Measurements from ENCODE around the gene TEAD2.
"Not testable (repeated sequence)": the region's sequence is repeated elsewhere in the genome, so short reads cannot be mapped to it uniquely, and the experiment has no call there.

Gene TEAD2

DNA sequence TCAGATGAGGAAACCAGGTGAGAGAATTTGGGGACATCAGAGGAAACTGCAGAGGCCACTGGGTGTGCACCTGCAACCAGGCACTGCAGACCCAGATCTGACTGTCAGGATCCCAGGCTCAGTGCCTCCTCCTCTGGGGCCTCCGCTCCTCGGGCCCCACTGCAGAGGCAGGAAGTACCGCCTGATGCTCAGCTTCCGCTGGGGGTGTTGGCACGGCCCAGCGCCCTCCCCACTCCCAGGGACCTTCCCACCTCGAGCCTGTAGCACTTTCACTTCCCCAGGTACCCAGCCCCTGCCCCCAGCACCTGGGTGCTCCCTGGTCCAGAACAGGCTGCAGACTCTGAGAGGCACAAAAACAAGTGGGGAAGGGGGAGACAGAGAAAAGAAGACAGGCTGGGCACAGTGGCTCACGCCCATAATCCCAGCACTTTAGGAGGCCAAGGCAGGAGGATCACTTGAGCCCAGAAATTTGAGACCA lies 28.4 kb downstream of the TEAD2 start:
- in situ Hi-C loops (cut with HindIII; ENCODE audit: low sequenced_read_pairs): no loop called here

DNA sequence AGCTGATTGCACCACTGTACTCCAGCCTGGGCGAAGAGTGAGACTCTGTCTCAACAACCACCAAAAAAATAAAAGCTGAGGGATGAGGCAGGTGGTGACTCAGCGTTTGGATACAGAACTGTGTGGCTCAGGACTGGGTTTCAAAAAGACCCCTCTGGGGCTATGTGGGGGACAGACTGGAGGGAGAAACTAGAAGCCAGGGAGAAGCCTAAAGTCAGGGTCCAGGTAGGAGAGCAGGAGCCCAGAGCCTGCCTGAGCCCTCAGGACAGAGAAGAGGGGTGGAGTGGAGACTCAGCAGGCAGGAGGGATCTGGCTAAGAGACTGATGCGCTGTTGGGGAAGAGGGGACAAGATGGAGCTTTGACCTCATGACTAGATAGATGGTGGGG lies 28.8 kb downstream of the TEAD2 start:
- in situ Hi-C loops (cut with HindIII; ENCODE audit: low sequenced_read_pairs): no loop called here

- in situ Hi-C loops (cut with HindIII; ENCODE audit: low sequenced_read_pairs): not testable (repeated sequence)
Observed at GRCh38 chr19:49332691-49333417, 29.4 kb downstream of the TEAD2 start.

DNA sequence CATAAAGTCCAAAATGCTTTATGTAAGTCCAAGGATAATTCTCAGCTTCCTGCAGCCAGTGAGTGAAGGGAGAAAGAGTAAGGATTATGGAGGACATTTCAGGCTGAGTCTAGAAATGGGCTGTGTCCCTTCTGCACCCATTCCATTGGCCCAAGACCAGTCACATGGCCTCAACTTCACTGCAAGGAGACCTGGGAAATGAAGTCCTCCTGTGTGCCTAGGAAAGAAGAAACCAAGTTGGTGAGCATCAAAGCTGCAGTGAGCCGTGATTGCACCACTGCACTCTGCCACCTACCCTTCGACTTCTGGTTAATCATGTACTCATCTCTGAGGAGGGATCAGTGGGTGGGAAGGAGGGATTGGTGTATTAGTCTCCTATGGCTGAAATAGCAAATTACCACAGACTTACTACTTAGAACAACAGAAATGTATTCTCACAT lies 30.6 kb downstream of the TEAD2 start:
- in situ Hi-C loops (cut with HindIII; ENCODE audit: low sequenced_read_pairs): no loop called here

- in situ Hi-C loops (cut with HindIII; ENCODE audit: low sequenced_read_pairs): not testable (repeated sequence)
Observed at GRCh38 chr19:49331187-49331586, 31.0 kb downstream of the TEAD2 start.

DNA sequence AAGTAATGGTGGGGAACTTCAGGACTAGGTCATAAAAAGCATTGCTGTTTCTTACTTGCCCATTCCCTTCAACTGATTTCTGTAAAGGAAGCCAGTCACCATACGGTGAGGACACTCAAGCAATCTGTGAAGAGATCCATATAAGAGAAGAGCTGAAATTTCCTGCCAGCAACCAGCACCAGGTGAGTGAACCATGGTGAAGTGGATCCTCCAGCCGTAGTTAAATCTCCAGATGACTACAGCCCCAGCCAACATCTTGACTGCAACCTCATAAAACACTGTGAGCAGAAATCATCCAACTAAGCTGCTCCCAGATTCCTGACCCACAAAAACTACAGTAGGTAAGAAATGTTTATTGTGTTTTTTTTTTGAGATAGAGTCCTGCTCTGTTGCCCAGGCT lies 33.5 kb downstream of the TEAD2 start:
- in situ Hi-C loops (cut with HindIII; ENCODE audit: low sequenced_read_pairs): no loop called here

DNA sequence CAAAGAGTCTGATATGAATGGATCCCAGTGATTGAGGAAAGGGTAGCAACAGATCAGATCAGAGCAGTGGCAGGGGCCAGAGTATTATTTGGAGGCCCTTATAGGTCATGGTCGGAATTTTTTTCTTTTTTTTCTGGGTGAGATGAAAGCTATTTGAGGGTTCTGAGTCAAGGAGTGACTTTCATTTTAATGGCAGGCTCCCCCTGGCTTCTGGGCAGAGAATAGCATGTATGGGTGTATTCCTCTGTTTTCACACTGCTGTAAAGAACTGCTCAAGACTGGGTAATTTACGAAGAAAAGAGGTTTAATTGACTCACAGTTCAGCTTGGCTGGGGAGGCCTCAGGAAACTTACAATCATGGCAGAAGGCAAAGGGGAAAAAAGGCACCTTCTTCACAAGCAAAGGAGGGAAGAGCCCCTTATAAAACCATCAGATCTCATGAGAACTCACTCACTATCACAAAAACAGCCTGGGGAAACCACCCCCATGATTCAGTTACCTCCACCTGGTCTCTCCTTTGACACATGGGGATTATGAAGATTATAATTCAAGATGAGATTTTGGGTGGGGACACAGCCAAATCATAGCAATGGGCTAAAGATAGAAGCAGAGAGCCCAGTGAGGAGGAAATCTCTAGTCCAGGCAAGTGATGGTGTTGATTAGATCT lies 34.2 kb downstream of the TEAD2 start:
- in situ Hi-C loops (cut with HindIII; ENCODE audit: low sequenced_read_pairs): no loop called here

DNA sequence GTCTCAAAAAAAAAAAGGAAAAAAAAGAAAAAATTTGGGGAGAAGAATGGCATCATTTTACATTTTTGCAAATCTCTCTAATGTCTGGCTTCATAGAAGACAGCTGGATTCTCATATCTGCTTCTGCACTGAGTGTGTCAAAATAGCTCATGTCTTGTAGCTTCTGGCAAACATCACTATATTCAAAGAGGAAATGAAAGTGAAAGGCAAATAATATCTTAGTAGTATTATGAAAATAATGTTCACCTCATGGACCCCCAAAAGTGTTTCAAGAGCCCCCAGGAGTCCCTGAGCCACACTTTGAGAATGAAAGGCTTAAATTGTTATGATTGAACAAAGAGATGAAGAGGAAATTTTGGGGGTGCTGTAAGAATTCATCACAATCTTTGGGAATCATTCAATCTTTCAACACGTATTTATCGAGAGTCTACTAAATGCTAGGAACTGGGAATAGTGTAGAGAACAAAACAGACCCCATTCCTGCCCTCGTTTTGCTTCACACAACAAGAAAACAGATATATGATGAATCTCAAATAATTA lies 36.0 kb downstream of the TEAD2 start:
- in situ Hi-C loops (cut with HindIII; ENCODE audit: low sequenced_read_pairs): no loop called here

DNA sequence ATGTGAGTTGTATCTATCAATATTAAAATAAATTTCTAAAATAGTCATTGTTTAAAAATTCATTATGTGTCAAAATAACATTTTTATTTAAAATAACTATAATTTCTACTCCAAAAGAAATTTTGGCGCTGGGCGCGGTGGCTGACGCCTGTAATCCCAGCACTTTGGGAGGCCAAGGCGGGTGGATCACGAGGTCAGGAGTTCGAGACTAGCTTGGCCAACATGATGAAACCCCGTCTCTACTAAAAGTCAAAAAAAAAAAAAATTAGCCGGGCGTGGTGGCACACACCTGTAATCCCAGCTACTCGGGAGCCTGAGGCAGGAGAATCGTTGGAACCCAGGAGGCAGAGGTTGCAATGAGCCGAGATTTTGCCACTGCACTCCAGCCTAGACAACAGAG lies 36.5 kb downstream of the TEAD2 start:
- in situ Hi-C loops (cut with HindIII; ENCODE audit: low sequenced_read_pairs): not testable (repeated sequence)

DNA sequence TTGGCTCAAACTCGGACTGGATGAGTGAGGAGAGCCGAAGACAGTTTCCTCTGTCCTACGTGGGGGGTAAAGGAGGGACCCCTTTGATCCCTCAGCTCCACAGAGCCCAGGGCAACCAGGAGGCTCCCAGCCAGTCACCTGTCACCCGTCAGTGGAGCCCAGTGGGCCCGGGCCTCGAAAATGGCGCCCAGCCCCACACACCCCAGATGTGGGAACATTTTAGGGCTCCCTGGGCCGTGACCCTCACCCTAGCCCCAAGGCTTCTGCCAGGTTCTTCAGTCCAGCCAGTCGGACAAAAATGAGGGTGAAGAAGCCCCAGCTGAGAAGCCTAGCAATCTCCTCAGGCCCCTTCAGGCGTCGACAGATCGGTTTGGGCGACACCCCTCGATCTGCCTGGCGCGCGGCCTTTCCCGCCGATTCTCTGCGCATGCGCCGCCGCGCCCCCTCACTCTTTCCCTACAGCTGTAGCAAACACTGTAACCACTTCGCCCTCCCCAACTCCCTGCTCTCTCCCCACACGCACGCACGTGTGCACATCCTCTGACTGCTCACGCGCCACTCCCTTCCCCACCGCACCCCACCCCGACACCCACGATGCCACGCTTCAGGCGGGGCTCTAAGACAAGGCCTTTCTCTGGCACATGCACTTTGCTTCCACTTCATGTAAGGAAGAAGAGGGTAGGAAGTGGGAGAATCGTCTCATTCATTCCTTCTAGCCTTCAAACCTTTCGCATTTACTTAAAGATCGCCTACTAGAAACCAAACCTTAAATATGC lies 37.2 kb downstream of the TEAD2 start, which contains the start of gene SLC6A16:
TSS of gene SLC6A16 (minus strand) at position 391 of the 776 bp plus-strand sequence. CDS start 13,844 bp downstream, outside the sequence.
- in situ Hi-C loops (cut with HindIII; ENCODE audit: low sequenced_read_pairs): loop anchor here (5.0 kb wide), 2 partner anchors 38 to 83 kb away; no protein-coding TSS in a partner anchor

GRCh38 chr19:49318296-49318695 lies 43.9 kb downstream of the TEAD2 start:
- in situ Hi-C loops (cut with HindIII; ENCODE audit: low sequenced_read_pairs): no loop called here

DNA sequence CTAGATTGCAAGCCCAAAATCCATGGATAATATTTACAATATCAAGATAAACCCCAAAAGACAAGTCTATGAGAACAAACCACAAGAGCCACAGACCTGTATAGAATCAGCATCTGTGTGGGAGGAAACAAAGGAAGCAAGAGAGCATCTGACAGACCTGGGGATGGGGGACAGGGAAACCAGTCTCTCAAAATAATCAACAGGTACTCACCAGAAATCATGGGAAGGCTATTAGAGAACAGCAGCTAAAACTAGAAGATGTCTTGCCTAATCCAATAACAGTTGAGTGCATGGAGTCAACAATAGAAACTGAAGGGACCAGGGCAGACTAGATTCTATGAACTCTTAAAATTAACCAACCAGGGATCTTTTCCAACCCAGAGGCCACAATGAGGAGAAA lies 45.9 kb downstream of the TEAD2 start:
- in situ Hi-C loops (cut with HindIII; ENCODE audit: low sequenced_read_pairs): no loop called here

- in situ Hi-C loops (cut with HindIII; ENCODE audit: low sequenced_read_pairs): no loop called here
Observed at GRCh38 chr19:49315111-49315510, 47.1 kb downstream of the TEAD2 start.

DNA sequence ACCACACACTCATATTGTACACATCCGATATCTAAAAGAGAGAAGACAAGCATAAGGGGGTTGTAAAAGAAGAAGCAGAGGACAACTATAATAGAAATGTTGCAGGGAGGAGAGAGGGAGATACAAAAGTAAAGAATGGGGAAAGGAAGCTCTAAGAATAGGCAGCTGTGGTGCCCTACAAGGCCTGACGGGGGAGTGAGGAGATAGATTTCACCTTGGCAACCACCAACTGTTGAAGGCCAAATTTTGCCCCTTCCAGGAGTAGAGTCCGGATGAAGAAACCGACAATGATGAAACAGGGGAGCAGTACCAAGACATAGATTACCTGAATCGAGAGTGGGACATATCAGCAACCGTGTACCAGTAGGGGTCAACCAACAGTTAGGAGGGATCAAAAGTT lies 53.1 kb downstream of the TEAD2 start:
- in situ Hi-C loops (cut with HindIII; ENCODE audit: low sequenced_read_pairs): no loop called here

DNA sequence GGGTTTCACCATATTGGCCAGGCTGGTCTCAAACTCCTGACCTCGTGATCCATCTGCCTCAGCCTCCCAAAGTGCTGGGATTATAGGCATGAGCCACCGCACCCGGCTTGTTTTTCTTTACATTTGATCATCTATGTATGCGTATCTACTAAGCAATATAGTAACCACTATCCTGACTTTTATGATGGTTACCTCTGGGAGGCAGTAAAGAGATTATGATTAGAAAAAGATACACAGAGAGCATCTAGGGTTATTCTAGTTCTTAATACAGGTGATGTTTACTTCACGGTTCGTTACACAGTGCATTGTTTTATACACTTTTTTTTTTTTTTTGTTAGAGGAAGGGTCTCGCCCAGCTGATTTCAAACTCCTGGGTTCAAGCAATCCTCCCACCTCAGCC lies 55.5 kb downstream of the TEAD2 start:
- in situ Hi-C loops (cut with HindIII; ENCODE audit: low sequenced_read_pairs): not testable (repeated sequence)

GRCh38 chr19:49301866-49302252 lies 60.4 kb downstream of the TEAD2 start:
- in situ Hi-C loops (cut with HindIII; ENCODE audit: low sequenced_read_pairs): no loop called here

DNA sequence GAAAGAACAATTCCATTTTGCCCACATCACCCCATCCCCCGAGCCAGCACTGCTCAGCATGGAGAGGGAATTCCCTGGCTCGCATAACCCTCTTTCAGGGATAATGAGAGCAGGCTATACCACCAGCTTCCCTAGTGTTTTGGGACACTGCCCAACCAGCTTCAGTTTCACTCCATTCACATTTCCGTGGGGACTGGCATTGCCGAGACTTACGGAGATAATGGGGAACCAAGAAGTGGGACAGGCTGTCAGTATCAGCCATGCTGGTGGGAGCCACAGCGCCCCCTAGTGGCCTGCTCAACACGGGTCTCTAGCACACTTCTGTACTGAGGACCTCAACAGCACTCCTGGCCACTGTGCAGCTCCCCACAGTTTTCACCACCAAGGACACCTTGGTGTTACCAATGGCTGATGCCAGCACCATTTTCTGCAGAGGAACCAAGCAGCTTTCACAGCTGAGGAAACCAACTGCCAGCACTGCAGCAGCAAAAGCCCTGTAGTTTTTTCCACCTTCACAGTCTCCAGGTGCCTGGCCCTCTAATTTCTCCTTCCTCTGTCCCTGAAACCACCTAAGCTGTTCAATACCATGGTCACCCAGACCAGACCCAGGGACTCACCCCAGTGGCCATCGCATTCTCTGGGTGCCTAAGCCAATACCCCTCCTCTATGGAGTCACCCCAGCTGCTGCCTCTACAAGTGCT lies 60.9 kb downstream of the TEAD2 start:
- in situ Hi-C loops (cut with HindIII; ENCODE audit: low sequenced_read_pairs): no loop called here

DNA sequence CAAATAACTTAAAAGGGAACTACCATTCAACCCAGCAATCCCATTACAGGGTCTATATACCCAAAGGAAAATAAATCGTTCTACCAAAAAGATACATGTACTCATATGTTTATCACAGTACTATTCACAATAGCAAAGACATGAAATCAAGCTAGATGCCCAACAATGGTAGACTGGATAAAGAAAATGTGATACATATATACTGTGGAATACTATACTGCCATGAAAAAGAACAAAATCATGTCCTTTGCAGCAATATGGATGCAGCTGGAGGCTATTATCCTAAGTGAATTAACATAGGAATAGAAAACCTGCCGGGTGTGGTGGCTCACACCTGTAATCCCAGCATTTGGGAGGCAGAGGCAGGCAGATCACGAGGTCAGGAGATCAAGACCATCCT lies 63.6 kb downstream of the TEAD2 start:
- in situ Hi-C loops (cut with HindIII; ENCODE audit: low sequenced_read_pairs): not testable (repeated sequence)

DNA sequence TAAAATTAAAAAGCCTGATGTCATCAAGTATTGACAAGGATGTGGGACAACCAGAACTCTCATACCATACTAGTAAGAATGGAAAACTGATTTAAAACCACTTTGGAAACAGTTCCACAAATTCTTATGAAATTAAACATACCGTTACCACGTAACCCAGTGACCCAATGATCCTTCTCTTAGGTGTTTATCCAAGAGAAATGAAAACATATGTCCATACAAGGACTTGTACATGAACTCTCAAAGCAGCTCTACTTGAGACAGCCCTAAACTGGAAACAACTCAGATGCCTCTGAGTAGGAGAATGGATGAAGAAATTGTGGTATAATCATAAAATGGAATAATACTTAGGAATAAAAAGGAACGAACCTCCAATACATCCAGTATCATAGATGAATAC lies 64.8 kb downstream of the TEAD2 start:
- in situ Hi-C loops (cut with HindIII; ENCODE audit: low sequenced_read_pairs): no loop called here

DNA sequence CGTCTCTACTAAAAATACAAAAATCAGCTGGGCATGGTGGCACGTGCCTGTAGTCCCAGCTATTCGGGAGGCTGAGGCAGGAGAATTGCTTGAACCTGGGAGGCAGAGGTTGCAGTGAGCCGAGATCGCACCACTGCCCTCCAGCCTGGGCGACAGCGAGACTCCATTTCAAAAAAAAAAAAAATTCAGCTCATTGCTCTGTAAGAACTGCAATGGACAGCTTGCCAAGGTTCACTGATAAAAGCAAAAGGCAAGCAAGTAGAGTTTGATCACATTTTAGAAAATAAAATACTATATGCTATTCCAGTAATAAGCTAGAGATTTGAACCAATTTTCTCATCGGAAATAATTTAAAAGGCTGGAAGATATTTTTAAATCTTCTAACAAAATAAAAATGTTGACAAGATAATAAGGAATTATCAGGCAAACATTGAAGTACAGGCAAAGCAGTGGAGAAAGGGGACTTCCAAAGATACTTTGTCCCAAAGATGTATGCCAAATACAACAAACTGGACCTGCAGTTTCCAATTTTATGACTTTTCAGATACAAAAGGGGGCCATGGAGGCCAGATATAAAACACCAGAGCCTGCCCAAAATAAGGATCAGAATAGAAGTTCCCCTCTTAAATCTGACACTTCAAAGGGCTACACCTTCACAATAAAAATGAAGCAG lies 66.9 kb downstream of the TEAD2 start:
- in situ Hi-C loops (cut with HindIII; ENCODE audit: low sequenced_read_pairs): no loop called here
